B cell (primary cell): ENCODE measurements around the gene CCDC102A.

Source experiments
- EZH2 ChIP-seq: IDR thresholded peaks from 2 replicates; pipeline ENCODE4 v1.6.1; 2012; ENCODE audit warnings: borderline replicate concordance, low read depth, mild to moderate bottlenecking, moderate library complexity, low read length; ENCODE audit not compliant: insufficient read depth, poor library complexity, severe bottlenecking
- TF ChIP-seq, protein P1 (sequence below): fragments of 200-600 bp; IDR thresholded peaks from one replicate; pipeline ENCODE4 v1.8.0; 2022; ENCODE audit warnings: antibody characterized with exemption, mild to moderate bottlenecking

DNA sequence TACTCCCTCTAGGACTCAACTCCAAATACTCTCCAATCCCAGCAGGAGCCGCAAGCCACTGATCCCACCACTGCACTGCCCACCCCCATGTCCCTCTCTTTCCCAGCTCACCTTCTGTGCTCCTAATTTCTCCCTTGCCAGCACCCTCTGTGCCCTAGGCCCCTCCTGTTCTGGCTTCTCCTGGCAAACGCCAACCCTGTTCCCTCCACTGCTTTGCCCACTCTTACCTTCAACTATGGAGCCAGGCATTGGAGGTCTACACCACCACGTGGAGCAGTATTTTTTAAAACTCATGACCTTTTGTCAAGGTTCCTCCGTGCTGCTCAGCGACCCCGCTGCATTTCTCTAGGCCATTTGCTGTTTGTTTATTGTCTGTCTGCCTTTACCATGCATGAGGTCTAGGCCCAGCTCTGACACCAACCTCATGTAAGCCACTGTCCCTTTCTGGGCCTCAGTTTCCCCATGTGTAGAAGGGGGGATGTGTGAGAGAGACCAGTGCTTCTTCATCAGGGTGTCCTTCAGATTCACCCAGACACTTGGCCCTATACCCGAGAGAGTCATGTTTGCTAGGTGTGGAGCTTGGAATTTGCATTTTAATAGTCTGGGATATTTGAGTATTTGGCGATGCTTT is 4.6 kb downstream of the CCDC102A start:
- TF ChIP-seq, protein P1, sequence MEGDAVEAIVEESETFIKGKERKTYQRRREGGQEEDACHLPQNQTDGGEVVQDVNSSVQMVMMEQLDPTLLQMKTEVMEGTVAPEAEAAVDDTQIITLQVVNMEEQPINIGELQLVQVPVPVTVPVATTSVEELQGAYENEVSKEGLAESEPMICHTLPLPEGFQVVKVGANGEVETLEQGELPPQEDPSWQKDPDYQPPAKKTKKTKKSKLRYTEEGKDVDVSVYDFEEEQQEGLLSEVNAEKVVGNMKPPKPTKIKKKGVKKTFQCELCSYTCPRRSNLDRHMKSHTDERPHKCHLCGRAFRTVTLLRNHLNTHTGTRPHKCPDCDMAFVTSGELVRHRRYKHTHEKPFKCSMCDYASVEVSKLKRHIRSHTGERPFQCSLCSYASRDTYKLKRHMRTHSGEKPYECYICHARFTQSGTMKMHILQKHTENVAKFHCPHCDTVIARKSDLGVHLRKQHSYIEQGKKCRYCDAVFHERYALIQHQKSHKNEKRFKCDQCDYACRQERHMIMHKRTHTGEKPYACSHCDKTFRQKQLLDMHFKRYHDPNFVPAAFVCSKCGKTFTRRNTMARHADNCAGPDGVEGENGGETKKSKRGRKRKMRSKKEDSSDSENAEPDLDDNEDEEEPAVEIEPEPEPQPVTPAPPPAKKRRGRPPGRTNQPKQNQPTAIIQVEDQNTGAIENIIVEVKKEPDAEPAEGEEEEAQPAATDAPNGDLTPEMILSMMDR: no peak
- TF ChIP-seq EZH2: no peak
